ENCODE measurements around the gene FBXO46.

- TF ChIP-seq POLR2A (IDR thresholded peaks at IDR 0.05; ENCODE audit: low read depth, low read length) (no peak), CTCF (IDR thresholded peaks at IDR 0.05; ENCODE audit: extremely low read depth in 1 of 2, insufficient read depth in 1 of 2, low read depth in 1 of 2, low read length in 2 of 2) (no peak), JUN (IDR thresholded peaks at IDR 0.05; ENCODE audit: borderline replicate concordance, insufficient read depth, insufficient read length, low read depth) (no peak)
These were observed 14.2 kb downstream of the FBXO46 start for GRCh38 chr19:45716359-45717130.

Data from endothelial cell of umbilical vein (primary cell).